MM.1S (cell line): ENCODE data around the gene MZF1.

ENCODE experiments used
- CTCF ChIP-seq: fragments of 300-600 bp; sonication (generic); IDR thresholded peaks from 2 replicates; pipeline ENCODE4 v1.5.1; 2016; ENCODE audit warnings: antibody characterized with exemption, low read length, mixed read lengths
- EZH2 ChIP-seq: fragments of 300-600 bp; sonication (generic); optimal IDR thresholded peaks from 2 replicates; pipeline ENCODE3; 2017; ENCODE audit warnings: low read depth, mild to moderate bottlenecking, antibody characterized with exemption, low read length, mixed read lengths

- TF ChIP-seq CTCF (no peak), EZH2 (no peak)
Observed at GRCh38 chr19:58531034-58531840, 41.9 kb downstream of the MZF1 start.
